AG04450 (cell line): Measurements from ENCODE around the gene DEXI. TPM values are rescaled to one million over a fixed set of nuclear protein-coding genes. Genes with fewer than 3 reads are reported as not detected.

Experiments
- CTCF ChIA-PET: fragments of 300-600, 350-600 bp; formaldehyde crosslinking; extraction: SDS; loops from one replicate; lab custom pipeline; 2022; ENCODE audit warnings: antibody characterized with exemption, inconsistent platforms; lab: Charles Lee
- POLR2A ChIA-PET: fragments of 350-600 bp; formaldehyde crosslinking; extraction: SDS; loops from one replicate; lab custom pipeline; 2021; ENCODE audit warnings: antibody characterized with exemption, inconsistent platforms; lab: Yijun Ruan, JAX
- DNase-seq: peaks from one replicate; pipeline ENCODE4 v3.0.0-alpha.2; 2011; ENCODE audit warnings: low read depth, low spot score
- H3K27ac ChIP-seq: one replicate; pipeline ENCODE4 v1.5.1; 2012; ENCODE audit warnings: low read depth, low read length, control low read depth
- H3K27me3 ChIP-seq: one replicate; pipeline ENCODE4 v1.6.0; 2012; ENCODE audit warnings: low read length; ENCODE audit not compliant: control insufficient read depth, insufficient read depth
- H3K4me3 ChIP-seq: 2 replicates; pipeline ENCODE4 v1.5.1; 2011; ENCODE audit warnings: mild to moderate bottlenecking, low read depth, low read length, control low read depth
- H3K9me3 ChIP-seq: 2 replicates; pipeline ENCODE4 v1.5.1; 2012; ENCODE audit warnings: low read length; ENCODE audit not compliant: control insufficient read depth, insufficient read depth
- CTCF ChIP-seq: IDR thresholded peaks from 2 replicates; pipeline ENCODE4 v1.5.1; 2011; ENCODE audit warnings: low read depth, low read length, control low read depth, inconsistent platforms
- polyA plus RNA-seq: library from polyadenylated mRNA; depleted of rRNA; stranded (reverse); fragments of >200 nt; gene quantifications from 2 replicates; pipeline ENCODE4 v1.2.3, GENCODE V29; 2011

The DEXI gene
- polyA plus RNA-seq, 1 experiment, result 37.3 TPM

- DNase-seq, result no peak
- POLR2A ChIA-PET, result no interaction called here
- H3K27ac ChIP-seq, result no peak overlapping the region
- peaks cover 14% of the 10 kb centered on the region for H3K27me3 ChIP-seq
- CTCF ChIA-PET, result interaction anchor here (1.1 kb wide), 1 partner anchor 12 kb away, joined by 7 read pairs; no protein-coding TSS in a partner anchor
- H3K9me3 ChIP-seq, result no peaks in the 10 kb centered on the region; the same call in 1 of the 2 replicates
- no peak overlapping the region for H3K4me3 ChIP-seq
- TF ChIP-seq CTCF, result no peak
Observed at GRCh38 chr16:10906914-10907756, 35.1 kb downstream of the DEXI start.

- Histone ChIP-seq H3K27ac (no peak overlapping the region), H3K9me3 (no peaks in the 10 kb centered on the region; the same call in 1 of the 2 replicates), H3K27me3 (peaks cover 14% of the 10 kb centered on the region), H3K4me3 (no peak overlapping the region)
- CTCF ChIA-PET, result interaction anchor here (1.1 to 1.2 kb wide), 2 partner anchors 12 to 13 kb away, joined by 4 to 7 read pairs; no protein-coding TSS in a partner anchor
- TF ChIP-seq CTCF, result no peak
- POLR2A ChIA-PET, result no interaction called here
- no peak for DNase-seq
Observed at GRCh38 chr16:10906482-10906881, 35.8 kb downstream of the DEXI start.

GRCh38 chr16:10902999-10903398, 39.3 kb downstream of the DEXI start:
- no peak for TF ChIP-seq CTCF
- H3K9me3 ChIP-seq, result no peaks in the 10 kb centered on the region; the same call in 1 of the 2 replicates
- no peak for DNase-seq
- no peak overlapping the region for H3K4me3 ChIP-seq
- H3K27me3 ChIP-seq, result peaks cover 8% of the 10 kb centered on the region
- POLR2A ChIA-PET, result no interaction called here
- no peak overlapping the region for H3K27ac ChIP-seq
- CTCF ChIA-PET, result interaction anchor here (2.5 kb wide), 1 partner anchor 15 kb away, joined by 8 read pairs; no protein-coding TSS in a partner anchor

- ChIA-PET POLR2A (no interaction called here), CTCF (interaction anchor here (0.5 kb wide), 1 partner anchor 77 kb away, joined by 3 read pairs; no protein-coding TSS in a partner anchor)
- TF ChIP-seq CTCF, result no peak
- Histone ChIP-seq H3K9me3 (no peaks in the 10 kb centered on the region; the same call in 1 of the 2 replicates), H3K27ac (no peak overlapping the region), H3K27me3 (no peaks in the 10 kb centered on the region), H3K4me3 (no peak overlapping the region)
- DNase-seq, result no peak
Observed at GRCh38 chr16:10897134-10897533, 45.1 kb downstream of the DEXI start.

- DNase-seq, result no peak
- Histone ChIP-seq H3K27me3 (no peaks in the 10 kb centered on the region), H3K9me3 (no peaks in the 10 kb centered on the region; the same call in 1 of the 2 replicates), H3K4me3 (no peak overlapping the region), H3K27ac (no peak overlapping the region)
- ChIA-PET POLR2A (no interaction called here), CTCF (interaction anchor here (0.5 kb wide), 1 partner anchor 76 kb away, joined by 3 read pairs; no protein-coding TSS in a partner anchor)
- TF ChIP-seq CTCF, result no peak
Observed at GRCh38 chr16:10896723-10897122, 45.5 kb downstream of the DEXI start.
